Stimulated activated CD8-positive, alpha-beta memory T cell treated with anti-CD3 and anti-CD28 coated beads, Interleukin-12 subunit alpha, Interleukin-12 subunit beta, amount 100 ng/mL, for 24 hours (primary cell): Measurements from ENCODE around the gene PUS1.
A peak's percentile ranks its signal among the peaks of the same experiment; 100 is the strongest.
"Not testable (repeated sequence)": the region's sequence is repeated elsewhere in the genome, so short reads cannot be mapped to it uniquely, and the experiment has no call there.

Source experiments
- DNase-seq: peaks from one replicate; pipeline ENCODE4 v3.0.0-alpha.2; 2020; ENCODE audit errors: extremely low read depth

The PUS1 gene

DNA sequence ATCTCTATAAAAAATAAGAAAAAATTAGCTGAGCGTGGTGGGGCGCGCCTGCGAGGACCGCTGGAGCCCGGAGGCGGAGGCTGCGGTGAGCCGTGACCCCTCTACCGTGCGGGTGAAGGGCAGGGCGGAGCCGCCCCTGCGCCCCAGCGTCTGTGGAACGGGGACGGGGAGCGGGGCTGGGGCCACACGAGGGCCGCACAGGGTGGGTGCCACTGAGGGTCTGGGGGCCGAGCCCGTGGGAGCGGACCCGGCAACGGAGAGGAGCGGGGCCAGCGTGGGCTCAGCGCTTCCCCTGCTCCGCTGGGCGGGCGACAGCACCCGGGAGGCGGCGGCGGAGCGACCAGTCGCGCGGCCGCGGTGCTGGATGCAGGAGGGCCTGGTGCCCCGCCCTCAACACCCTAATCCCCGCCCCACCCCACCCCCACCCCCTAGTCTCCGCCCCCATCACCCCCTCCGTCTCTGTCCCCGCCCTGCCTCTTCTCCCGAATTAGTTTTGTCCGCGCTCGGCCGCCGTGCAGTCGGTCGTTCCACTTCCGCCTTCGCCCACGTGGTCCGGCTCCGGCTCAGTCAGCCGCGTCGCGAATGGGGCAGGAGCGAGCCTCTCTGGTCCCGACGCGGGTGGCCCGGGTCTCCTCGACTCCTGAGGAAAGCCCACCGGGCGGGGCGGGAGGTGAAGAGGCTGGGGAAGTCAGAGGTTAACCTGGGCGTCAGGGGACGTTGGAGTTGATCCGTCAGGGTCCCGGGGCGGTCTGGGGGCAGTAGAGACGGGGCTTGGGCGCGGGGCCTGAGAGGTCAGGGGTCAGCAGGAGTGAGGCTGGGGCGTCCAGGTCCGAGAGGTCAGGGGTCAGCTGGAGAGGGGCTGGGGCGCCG, at the start of gene PUS1:
TSS of gene PUS1 (plus strand) at position 566 of the 870 bp plus-strand sequence. CDS start 447 bp downstream, outside the sequence.
- DNase-seq = peak; percentile 77

- DNase-seq = no peak
Measured at GRCh38 chr12:131882804-131883520, 46.1 kb upstream of the PUS1 start.

DNA sequence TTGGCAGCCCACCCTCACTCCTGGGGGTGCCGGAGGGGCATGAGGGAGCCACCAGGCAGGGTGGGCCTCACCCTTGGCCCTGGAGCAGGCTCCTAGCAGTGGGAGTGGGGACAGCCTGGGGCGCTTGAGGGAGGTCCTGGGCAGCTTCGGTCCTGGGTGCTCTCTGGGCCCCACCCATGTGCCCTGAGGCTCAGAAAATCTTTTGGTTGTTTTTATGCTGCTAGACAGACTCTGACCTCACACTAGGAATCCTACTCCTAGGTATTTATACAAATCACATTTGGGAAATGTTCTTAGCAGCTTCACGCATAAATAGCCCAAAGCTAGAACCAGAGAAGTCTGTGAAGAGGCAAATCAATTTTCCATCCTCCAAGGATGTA, 45.6 kb upstream of the PUS1 start:
- DNase-seq = no peak

DNA sequence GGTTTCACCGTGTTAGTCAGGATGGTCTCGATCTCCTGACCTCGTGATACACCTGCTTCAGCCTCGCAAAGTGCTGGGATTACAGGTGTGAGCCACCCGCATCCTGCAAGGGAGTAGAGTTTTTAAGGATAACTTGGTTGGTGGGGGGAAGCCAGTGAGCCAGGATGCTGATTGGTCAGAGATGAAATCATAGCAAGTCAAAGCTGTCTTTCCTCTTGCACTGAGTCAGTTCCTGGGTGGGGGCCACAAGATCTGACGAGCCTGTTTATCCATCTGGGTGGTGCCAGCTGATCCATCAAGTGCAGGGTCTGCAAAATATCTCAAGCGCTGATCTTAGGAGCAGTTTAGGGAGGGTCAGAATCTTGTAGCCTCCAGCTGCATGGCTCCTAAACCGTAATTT, 44.0 kb upstream of the PUS1 start:
- not testable (repeated sequence) for DNase-seq

- DNase-seq = no peak
Measured at GRCh38 chr12:131885543-131886057, 43.5 kb upstream of the PUS1 start.

GRCh38 chr12:131891722-131892121, 37.4 kb upstream of the PUS1 start:
- not testable (repeated sequence) for DNase-seq

DNA sequence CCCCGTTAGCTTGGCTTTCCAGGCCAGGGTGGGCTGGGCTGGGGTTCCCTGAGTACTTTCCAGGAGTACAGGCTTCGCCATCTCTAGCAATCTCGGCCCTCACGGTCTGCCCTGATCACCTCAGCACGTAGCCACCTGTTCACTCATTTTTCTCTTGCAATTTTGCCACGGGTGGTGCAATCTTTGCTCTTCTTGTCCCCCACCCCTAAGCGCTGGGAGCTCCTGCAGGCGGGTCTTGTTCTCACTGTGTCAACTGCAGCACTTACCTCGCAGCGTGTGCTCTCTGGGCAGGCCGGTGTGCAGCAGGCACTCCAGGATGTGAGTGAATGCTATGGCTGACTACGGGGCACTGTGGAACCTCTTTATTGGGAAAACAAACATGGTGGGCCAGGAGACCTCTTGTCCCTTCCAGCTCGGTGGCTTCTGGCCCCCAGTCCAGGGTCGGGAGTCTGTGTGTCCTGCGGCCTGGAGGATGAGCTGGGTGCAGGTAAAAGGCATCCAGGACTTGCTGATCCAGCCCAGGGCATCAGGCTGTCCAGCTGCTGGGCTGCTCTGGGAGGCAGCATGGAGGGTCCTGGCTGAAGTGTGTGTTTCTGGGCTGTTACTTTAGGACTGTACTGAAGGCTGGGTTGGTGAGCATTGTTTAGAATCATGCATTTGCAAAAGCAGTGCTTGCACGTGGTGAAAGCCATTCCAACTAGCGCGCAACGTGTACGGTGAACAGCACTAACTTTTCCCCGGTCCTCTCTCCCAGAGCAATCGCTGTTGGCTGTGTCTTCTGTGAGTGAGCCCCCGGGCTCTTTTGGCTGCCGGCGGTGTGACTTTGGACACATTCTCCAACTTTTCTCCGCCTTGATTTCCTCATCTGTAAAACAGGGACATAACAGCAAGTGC, 36.1 kb upstream of the PUS1 start:
- DNase-seq = no peak

GRCh38 chr12:131893605-131894312, 35.3 kb upstream of the PUS1 start:
- DNase-seq = no peak

GRCh38 chr12:131894313-131894860, 34.7 kb upstream of the PUS1 start, which contains the start of gene ULK1:
Gene ULK1 (plus strand): TSS chr12:131894622. CDS start chr12:131895002, 380 bp downstream.
- DNase-seq = peak; percentile 82

DNA sequence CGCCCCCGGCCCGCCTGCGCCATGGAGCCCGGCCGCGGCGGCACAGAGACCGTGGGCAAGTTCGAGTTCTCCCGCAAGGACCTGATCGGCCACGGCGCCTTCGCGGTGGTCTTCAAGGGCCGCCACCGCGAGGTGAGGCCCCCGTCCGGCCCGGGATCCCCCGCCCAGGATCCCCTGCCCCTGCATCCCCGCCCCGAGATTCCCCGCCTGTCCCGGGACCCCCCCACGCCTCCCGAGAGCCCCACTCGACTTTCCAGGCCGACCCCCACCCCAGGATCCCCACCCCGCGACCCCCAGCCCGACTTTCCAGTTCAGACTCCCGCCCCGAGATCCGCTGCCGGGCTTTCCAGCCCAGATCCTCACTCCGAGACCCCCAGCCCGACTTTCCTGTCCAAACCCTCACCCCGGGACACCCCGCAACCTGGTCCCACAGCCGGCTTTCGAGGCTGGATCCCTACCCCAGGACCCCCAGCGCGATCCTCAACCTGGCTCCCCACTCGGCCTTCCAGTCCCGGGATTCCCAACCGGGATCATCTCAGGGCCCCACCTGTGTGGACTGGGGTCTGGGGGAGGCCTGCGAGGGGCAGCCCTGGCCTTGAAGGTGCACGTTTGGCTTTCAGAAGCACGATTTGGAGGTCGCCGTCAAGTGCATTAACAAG, 34.0 kb upstream of the PUS1 start:
- DNase-seq = no peak

GRCh38 chr12:131895640-131896079, 33.4 kb upstream of the PUS1 start:
- DNase-seq = no peak

DNA sequence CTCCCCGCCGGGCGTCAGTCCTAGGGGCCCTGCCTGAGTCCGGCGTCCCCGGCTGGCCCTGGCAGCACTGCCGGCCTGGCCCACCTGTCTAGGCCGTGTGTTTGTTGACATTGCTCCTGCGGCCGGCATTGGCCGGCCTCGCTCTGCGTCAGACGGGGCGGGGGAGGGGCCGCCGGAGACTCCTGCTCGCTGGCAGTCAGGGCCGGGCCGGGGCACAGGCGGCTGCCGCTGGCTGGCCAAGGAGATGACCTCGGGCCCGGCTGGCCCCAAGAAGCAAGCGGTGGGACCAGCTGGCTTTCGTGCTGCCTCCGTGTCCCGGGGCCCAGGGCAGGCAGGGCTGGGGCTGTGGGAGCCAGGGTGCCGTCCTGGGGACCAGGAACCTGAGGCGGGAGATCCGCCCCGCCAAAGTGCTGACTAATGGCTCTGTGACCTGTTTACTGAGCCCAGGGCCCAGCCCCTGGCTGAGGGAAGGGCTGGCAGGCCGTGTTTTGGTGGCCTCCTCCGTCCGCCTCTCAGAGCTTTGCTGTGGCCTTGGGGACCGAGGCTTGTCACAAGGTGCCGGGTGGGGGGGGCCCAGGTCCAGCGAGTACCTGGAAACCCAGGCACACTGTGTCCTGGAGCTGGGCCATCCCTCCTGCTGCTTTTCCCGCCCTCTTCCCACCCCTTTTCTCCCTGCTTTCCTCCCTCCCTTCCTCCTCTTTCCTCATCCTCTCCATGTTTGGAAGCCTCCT, 32.8 kb upstream of the PUS1 start:
- peak; percentile 40 for DNase-seq

GRCh38 chr12:131896811-131897270, 32.2 kb upstream of the PUS1 start:
- DNase-seq = no peak

- no peak for DNase-seq
Measured at GRCh38 chr12:131897276-131897675, 31.8 kb upstream of the PUS1 start.

DNA sequence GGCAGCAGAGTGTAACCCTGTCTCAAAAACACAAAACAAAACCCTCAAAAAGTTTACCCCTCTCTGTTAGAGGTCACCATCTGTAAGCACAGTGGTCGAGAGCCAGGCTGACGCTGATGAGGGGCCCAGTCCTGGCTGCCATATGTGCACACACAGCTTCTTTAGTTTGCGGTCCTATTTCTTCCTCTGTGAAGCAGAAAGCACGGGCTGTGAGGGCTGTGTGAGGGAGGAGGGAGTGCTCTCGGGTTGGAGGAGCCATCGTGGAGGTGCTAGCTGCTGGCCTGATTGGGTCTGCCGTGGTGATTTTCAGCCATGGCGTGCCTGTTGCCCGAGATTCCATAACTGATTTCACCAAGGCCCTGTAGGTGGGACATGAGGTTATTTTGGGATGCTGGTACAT, 31.2 kb upstream of the PUS1 start:
- DNase-seq = no peak

- DNase-seq = no peak
Measured at GRCh38 chr12:131900397-131900796, 28.7 kb upstream of the PUS1 start.

- no peak for DNase-seq
Measured at GRCh38 chr12:131901431-131902331, 27.4 kb upstream of the PUS1 start.
